Measurements from ENCODE around the gene HBD.

Gene HBD

DNA sequence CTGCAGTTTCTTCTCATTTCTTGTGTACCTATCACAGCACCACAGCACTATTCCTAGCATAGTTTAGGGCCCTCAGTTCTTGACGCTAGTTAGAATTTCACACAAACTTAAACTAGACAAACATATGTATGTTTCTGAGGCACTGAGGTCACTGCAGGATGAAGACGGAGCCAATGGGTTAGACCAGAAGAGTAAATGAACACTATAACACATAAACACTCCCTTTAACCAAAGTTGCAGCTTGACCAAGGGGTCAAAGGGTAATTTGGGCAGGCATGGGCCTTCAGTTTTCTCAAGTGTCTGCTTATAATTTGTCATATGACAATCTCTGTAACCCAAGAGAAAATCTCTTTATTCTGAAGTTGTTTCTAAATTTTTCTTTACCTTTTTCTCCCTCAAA lies 48.3 kb upstream of the HBD start:
- Histone ChIP-seq H3K27me3 (replicated peaks; ENCODE audit: insufficient read depth, low read length) (no peaks in the 10 kb centered on the region), H2AFZ (ENCODE audit: low read length) (no peak overlapping the region), H3K36me3 (replicated peaks; ENCODE audit: insufficient read depth, low read length) (no peaks in the 10 kb centered on the region), H3K4me1 (ENCODE audit: low read length) (peaks cover 27% of the 10 kb centered on the region), H3K9ac (ENCODE audit: low read length) (no peak overlapping the region), H3K4me2 (ENCODE audit: low read depth, low read length) (no peak overlapping the region), H3K9me2 (replicated peaks; ENCODE audit: insufficient read depth, low read length) (no peaks in the 10 kb centered on the region), H3K27ac (ENCODE audit: low read length) (no peak overlapping the region), H3K9me3 (replicated peaks; ENCODE audit: insufficient read depth, low read length) (no peaks in the 10 kb centered on the region), H4K20me1 (ENCODE audit: insufficient read depth, low read length) (no peaks in the 10 kb centered on the region), H3K4me3 (ENCODE audit: low read length) (no peak overlapping the region), H3F3A (ENCODE audit: insufficient read depth, low read length) (no peaks in the 10 kb centered on the region; the same call in 1 of the 2 replicates), H3K79me2 (ENCODE audit: low read length) (no peaks in the 10 kb centered on the region)
- TF ChIP-seq EZH2phosphoT487 (IDR thresholded peaks at IDR 0.05; ENCODE audit: low read length): no peak
- TF ChIP-seq, protein P1, sequence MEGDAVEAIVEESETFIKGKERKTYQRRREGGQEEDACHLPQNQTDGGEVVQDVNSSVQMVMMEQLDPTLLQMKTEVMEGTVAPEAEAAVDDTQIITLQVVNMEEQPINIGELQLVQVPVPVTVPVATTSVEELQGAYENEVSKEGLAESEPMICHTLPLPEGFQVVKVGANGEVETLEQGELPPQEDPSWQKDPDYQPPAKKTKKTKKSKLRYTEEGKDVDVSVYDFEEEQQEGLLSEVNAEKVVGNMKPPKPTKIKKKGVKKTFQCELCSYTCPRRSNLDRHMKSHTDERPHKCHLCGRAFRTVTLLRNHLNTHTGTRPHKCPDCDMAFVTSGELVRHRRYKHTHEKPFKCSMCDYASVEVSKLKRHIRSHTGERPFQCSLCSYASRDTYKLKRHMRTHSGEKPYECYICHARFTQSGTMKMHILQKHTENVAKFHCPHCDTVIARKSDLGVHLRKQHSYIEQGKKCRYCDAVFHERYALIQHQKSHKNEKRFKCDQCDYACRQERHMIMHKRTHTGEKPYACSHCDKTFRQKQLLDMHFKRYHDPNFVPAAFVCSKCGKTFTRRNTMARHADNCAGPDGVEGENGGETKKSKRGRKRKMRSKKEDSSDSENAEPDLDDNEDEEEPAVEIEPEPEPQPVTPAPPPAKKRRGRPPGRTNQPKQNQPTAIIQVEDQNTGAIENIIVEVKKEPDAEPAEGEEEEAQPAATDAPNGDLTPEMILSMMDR (IDR thresholded peaks at IDR 0.05; ENCODE audit: low read length): no peak
- TF ChIP-seq EZH2 (optimal IDR thresholded peaks at IDR 0.05; ENCODE audit: low read depth, low read length): no peak
- no peak for DNase-seq

DNA sequence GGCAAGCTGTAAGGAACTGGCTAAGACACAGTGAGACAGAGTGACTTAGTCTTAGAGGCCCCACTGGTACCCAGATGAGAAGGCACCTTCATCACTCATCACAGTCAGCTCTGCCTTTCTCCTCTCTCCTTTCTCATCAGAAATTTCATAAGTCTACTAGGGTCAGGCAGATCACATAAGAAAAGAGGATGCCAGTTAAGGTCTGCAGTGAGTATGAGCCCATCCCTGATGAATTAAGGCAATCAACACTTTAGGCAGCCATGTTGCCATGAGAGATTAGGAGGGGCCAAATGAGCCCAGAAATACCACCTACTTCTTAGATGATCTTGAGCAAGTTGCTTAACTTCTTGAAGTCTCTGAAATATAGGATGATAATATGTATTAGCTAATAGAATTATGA lies 47.3 kb upstream of the HBD start:
- Histone ChIP-seq H3K4me2 (ENCODE audit: low read depth, low read length) (no peak overlapping the region), H3K79me2 (ENCODE audit: low read length) (no peaks in the 10 kb centered on the region), H3K36me3 (replicated peaks; ENCODE audit: insufficient read depth, low read length) (no peaks in the 10 kb centered on the region), H3F3A (ENCODE audit: insufficient read depth, low read length) (no peaks in the 10 kb centered on the region; the same call in 1 of the 2 replicates), H3K9me2 (replicated peaks; ENCODE audit: insufficient read depth, low read length) (no peaks in the 10 kb centered on the region), H3K27me3 (replicated peaks; ENCODE audit: insufficient read depth, low read length) (no peaks in the 10 kb centered on the region), H3K27ac (ENCODE audit: low read length) (no peak overlapping the region), H2AFZ (ENCODE audit: low read length) (no peak overlapping the region), H3K4me3 (ENCODE audit: low read length) (no peak overlapping the region), H4K20me1 (ENCODE audit: insufficient read depth, low read length) (no peaks in the 10 kb centered on the region), H3K9me3 (replicated peaks; ENCODE audit: insufficient read depth, low read length) (no peaks in the 10 kb centered on the region), H3K9ac (ENCODE audit: low read length) (no peak overlapping the region), H3K4me1 (ENCODE audit: low read length) (peaks cover 26% of the 10 kb centered on the region)
- TF ChIP-seq, protein P1 (IDR thresholded peaks at IDR 0.05; ENCODE audit: low read length): no peak
- no peak for DNase-seq

DNA sequence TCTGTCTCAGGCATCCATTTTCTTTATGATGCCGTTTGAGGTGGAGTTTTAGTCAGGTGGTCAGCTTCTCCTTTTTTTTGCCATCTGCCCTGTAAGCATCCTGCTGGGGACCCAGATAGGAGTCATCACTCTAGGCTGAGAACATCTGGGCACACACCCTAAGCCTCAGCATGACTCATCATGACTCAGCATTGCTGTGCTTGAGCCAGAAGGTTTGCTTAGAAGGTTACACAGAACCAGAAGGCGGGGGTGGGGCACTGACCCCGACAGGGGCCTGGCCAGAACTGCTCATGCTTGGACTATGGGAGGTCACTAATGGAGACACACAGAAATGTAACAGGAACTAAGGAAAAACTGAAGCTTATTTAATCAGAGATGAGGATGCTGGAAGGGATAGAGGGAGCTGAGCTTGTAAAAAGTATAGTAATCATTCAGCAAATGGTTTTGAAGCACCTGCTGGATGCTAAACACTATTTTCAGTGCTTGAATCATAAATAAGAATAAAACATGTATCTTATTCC lies 46.4 kb upstream of the HBD start:
- TF ChIP-seq, protein P1 (IDR thresholded peaks at IDR 0.05; ENCODE audit: low read length): no peak
- no peak for TF ChIP-seq EZH2phosphoT487 (IDR thresholded peaks at IDR 0.05; ENCODE audit: low read length)
- TF ChIP-seq EZH2 (optimal IDR thresholded peaks at IDR 0.05; ENCODE audit: low read depth, low read length): no peak
- no peak overlapping the region for H3K4me2 ChIP-seq (ENCODE audit: low read depth, low read length)

More for the DNA sequence above, 46.4 kb upstream of the HBD start:
- Histone ChIP-seq H3F3A (ENCODE audit: insufficient read depth, low read length) (no peaks in the 10 kb centered on the region), H3K9me2 (replicated peaks; ENCODE audit: insufficient read depth, low read length) (no peaks in the 10 kb centered on the region), H4K20me1 (ENCODE audit: insufficient read depth, low read length) (no peaks in the 10 kb centered on the region), H3K9me3 (replicated peaks; ENCODE audit: insufficient read depth, low read length) (no peaks in the 10 kb centered on the region), H3K27ac (ENCODE audit: low read length) (no peak overlapping the region), H3K36me3 (replicated peaks; ENCODE audit: insufficient read depth, low read length) (no peaks in the 10 kb centered on the region), H3K4me3 (ENCODE audit: low read length) (no peak overlapping the region), H3K9ac (ENCODE audit: low read length) (no peak overlapping the region), H3K27me3 (replicated peaks; ENCODE audit: insufficient read depth, low read length) (no peaks in the 10 kb centered on the region), H2AFZ (ENCODE audit: low read length) (no peak overlapping the region), H3K4me1 (ENCODE audit: low read length) (peaks cover 17% of the 10 kb centered on the region; the same call in 1 of the 2 replicates), H3K79me2 (ENCODE audit: low read length) (no peaks in the 10 kb centered on the region)
- DNase-seq: peak; percentile 93
